ENCODE data around the gene RIPK1. TPM values are rescaled to one million over a fixed set of nuclear protein-coding genes. Genes with fewer than 3 reads are reported as not detected.

Gene RIPK1
- total and polyA plus RNA-seq, 9 of the 15 experiments (the other 6 are each of a cell fraction or from before 2014, with no cell fraction given), result 3.8 to 24.9 (median 17.7) TPM

- ChIA-PET CTCF (ENCODE audit: low intra/inter-chr PET ratio) (no interaction called here), POLR2A (interaction anchor here (0.7 to 6.4 kb wide), 10 partner anchors 9 to 185 kb away, joined by 3 to 87 read pairs (median 5); partner anchors contain the start of gene NQO2)
- H3K9ac ChIP-seq (ENCODE audit: insufficient read depth in 1 of 2, low read depth in 2 of 2, low read length in 2 of 2), result no peak overlapping the region
- BruUV-seq (replicated peaks), result no TSS peak
- in situ Hi-C loops (cut with MboI) (no loop called here), intact Hi-C loops (cut with micrococcal nuclease) (no loop called here)
- no peaks in the 10 kb centered on the region for H3K9me1 ChIP-seq (ENCODE audit: control insufficient read depth, insufficient read depth, low read length)
- H3K36me3 ChIP-seq (ENCODE audit: control insufficient read depth, insufficient read depth, low read length), result peaks cover 75% of the 10 kb centered on the region
- H3K4me2 ChIP-seq (ENCODE audit: insufficient read depth, low read length), result no peak overlapping the region
- ATAC-seq, result no peak
- no peak for TF ChIP-seq PPARD (CRISPR knock-in tag; IDR thresholded peaks at IDR 0.05)
- peak; percentile 51; the same call in 1 of the 2 replicates for TF ChIP-seq POLR2H (tag; IDR thresholded peaks at IDR 0.05; ENCODE audit: low read depth)
- H3K4me3 ChIP-seq, result no peak overlapping the region
- H4K20me1 ChIP-seq (replicated peaks; ENCODE audit: control insufficient read depth, insufficient read depth, low read length), result no peaks in the 10 kb centered on the region
- peaks cover 4 to 19% of the 10 kb centered on the region in 2 experiments for H3K4me1 ChIP-seq (replicated peaks in 1 of 2; ENCODE audit: control insufficient read depth in 2 of 2, insufficient read depth in 2 of 2, low read length in 2 of 2)
- no peaks in the 10 kb centered on the region for H3K9me3 ChIP-seq (replicated peaks; ENCODE audit: control insufficient read depth, insufficient read depth, low read depth, low read length)
- no peak overlapping the region for H2AFZ ChIP-seq (ENCODE audit: low read depth, low read length)
- peaks cover 52% of the 10 kb centered on the region for H3K79me2 ChIP-seq (ENCODE audit: control insufficient read depth, insufficient read depth, low read length)
- no peak for FAIRE-seq
- no peaks in the 10 kb centered on the region for H3K27me3 ChIP-seq (ENCODE audit: control insufficient read depth in 2 of 2, insufficient read depth in 2 of 2, low read length in 2 of 2)
- DNase-seq (ENCODE audit: extremely low read depth in 1 of 4, low spot score in 3 of 4), result no peak
- 79% methylated on average over 1 of the region's 1 CpG for WGBS (ENCODE audit: insufficient coverage, low coverage, missing lambda C conversion rate)
- H3K27ac ChIP-seq (ENCODE audit: extremely low read depth, low read depth, low read length), result peak overlapping the region; percentile 29; the same call in 1 of the 3 replicates
Observed at GRCh38 chr6:3019065-3019464, 49.2 kb upstream of the RIPK1 start.

- Histone ChIP-seq H3K9ac (ENCODE audit: insufficient read depth in 1 of 2, low read depth in 2 of 2, low read length in 2 of 2) (no peak overlapping the region), H2AFZ (ENCODE audit: low read depth, low read length) (no peak overlapping the region), H4K20me1 (replicated peaks; ENCODE audit: control insufficient read depth, insufficient read depth, low read length) (no peaks in the 10 kb centered on the region), H3K27ac (ENCODE audit: extremely low read depth, low read depth, low read length) (no peak overlapping the region), H3K79me2 (ENCODE audit: control insufficient read depth, insufficient read depth, low read length) (peaks cover 55% of the 10 kb centered on the region), H3K27me3 (ENCODE audit: control insufficient read depth in 2 of 2, insufficient read depth in 2 of 2, low read length in 2 of 2) (no peaks in the 10 kb centered on the region), H3K4me2 (ENCODE audit: insufficient read depth, low read length) (no peak overlapping the region), H3K4me3 (no peak overlapping the region), H3K36me3 (ENCODE audit: control insufficient read depth, insufficient read depth, low read length) (peaks cover 68% of the 10 kb centered on the region), H3K9me3 (replicated peaks; ENCODE audit: control insufficient read depth, insufficient read depth, low read depth, low read length) (no peaks in the 10 kb centered on the region), H3K9me1 (ENCODE audit: control insufficient read depth, insufficient read depth, low read length) (no peaks in the 10 kb centered on the region), H3K4me1 (replicated peaks in 1 of 2; ENCODE audit: control insufficient read depth in 2 of 2, insufficient read depth in 2 of 2, low read length in 2 of 2) (peaks cover 9 to 27% of the 10 kb centered on the region in 2 experiments)
- ATAC-seq (no peak), FAIRE-seq (no peak), DNase-seq (ENCODE audit: extremely low read depth in 1 of 4, low spot score in 3 of 4) (no peak)
- no TSS peak for BruUV-seq (replicated peaks)
- ChIA-PET POLR2A (interaction anchor here (0.8 to 6.4 kb wide), 9 partner anchors 8 to 34 kb away, joined by 3 to 87 read pairs (median 7); partner anchors contain the start of gene NQO2), CTCF (ENCODE audit: low intra/inter-chr PET ratio) (interaction anchor here (0.7 kb wide), 1 partner anchor 16 kb away, joined by 3 read pairs; no protein-coding TSS in a partner anchor)
- intact Hi-C loops (cut with micrococcal nuclease) (no loop called here), in situ Hi-C loops (cut with MboI) (no loop called here)
- 83% methylated on average over 6 of the region's 6 CpGs for WGBS (ENCODE audit: insufficient coverage, low coverage, missing lambda C conversion rate)
- TF ChIP-seq ESRRA (IDR thresholded peaks at IDR 0.05; ENCODE audit: borderline replicate concordance, low read depth) (no peak), GABPB1 (CRISPR knock-in tag; IDR thresholded peaks at IDR 0.05) (no peak), NCOR1 (IDR thresholded peaks at IDR 0.05) (no peak), MAZ (CRISPR knock-in tag; conservative IDR thresholded peaks at IDR 0.05 in 1 of 2, IDR thresholded peaks at IDR 0.05 in 1 of 2) (0 out of 4 replicates have a peak, but pooled peaks of 1 of the 2 experiments have one; percentile 34), RBM22 (IDR thresholded peaks at IDR 0.05; ENCODE audit: low read depth, low read length, poor library complexity, severe bottlenecking) (peak; percentile 18), ZNF24 (IDR thresholded peaks at IDR 0.05) (no peak), RBM25 (IDR thresholded peaks at IDR 0.05; ENCODE audit: low read depth, low read length, severe bottlenecking) (peak; percentile 35), POLR2B (IDR thresholded peaks at IDR 0.05; ENCODE audit: low read depth, partially characterized antibody) (peak; percentile 69), SUPT5H (IDR thresholded peaks at IDR 0.05) (peak; percentile 61), BCOR (IDR thresholded peaks at IDR 0.05) (peak; percentile 57; the same call in 1 of the 2 replicates), MNT (conservative IDR thresholded peaks at IDR 0.05) (0 out of 4 replicates have a peak, but pooled peaks of 1 of the 2 experiments have one; percentile 20), SNAPC5 (CRISPR knock-in tag; IDR thresholded peaks at IDR 0.05) (no peak), POLR2A (conservative IDR thresholded peaks at IDR 0.05) (peak; percentile 68), HEY1 (CRISPR knock-in tag; IDR thresholded peaks at IDR 0.05; ENCODE audit: borderline replicate concordance) (no peak)
Observed at GRCh38 chr6:3019749-3020320, 48.5 kb upstream of the RIPK1 start.
